Activated CD8-positive, alpha-beta memory T cell treated with anti-CD3 and anti-CD28 coated beads, Interleukin-2, amount 50 U/mL, for 48 hours (primary cell): Measurements from ENCODE around the gene YEATS2.
A peak's percentile ranks its signal among the peaks of the same experiment; 100 is the strongest.
"Not testable (repeated sequence)": the region's sequence is repeated elsewhere in the genome, so short reads cannot be mapped to it uniquely, and the experiment has no call there.

Experiments
- DNase-seq: peaks from one replicate; pipeline ENCODE4 v3.0.0-alpha.2; 2020

YEATS2 gene

DNA sequence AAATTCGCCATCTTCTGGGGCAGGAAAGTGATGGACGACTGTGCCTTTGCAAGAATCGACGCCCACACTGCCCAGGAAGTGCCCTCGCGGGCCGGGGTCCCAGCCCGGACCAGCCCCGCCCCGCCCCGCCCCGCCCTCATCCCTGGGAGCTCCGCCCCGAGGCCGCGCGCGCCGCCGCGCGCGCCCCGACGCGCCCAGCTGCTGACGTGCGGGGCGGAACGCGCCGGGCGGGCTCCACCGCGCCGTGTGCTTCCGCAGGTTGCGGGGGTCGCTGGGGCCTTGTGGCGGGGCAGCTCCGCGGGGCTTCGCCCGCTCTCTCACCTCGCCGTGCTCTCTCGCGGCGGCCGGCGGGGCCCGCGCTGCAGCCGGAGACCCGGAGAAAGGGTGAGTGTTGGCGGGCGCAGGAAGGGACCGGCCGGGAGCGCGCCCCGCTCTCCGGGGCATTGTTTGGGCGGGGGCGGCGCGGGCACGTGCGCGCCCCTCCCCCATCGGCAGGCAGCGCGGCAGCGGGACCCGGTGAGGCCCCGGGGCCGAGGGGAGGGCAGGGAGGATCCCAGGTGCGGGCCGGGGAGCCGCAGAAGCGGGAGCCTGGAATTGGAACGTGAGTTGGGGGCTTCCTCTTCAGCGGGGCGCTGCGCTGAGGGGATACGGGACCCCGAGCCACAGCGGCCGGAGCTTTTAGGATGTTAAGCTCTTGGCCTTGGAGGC is at the start of gene YEATS2:
Gene YEATS2 (plus strand): TSS at position 188 of the 708 bp plus-strand sequence. CDS start 17,366 bp downstream, outside the sequence.
- peak; percentile 88 for DNase-seq

DNA sequence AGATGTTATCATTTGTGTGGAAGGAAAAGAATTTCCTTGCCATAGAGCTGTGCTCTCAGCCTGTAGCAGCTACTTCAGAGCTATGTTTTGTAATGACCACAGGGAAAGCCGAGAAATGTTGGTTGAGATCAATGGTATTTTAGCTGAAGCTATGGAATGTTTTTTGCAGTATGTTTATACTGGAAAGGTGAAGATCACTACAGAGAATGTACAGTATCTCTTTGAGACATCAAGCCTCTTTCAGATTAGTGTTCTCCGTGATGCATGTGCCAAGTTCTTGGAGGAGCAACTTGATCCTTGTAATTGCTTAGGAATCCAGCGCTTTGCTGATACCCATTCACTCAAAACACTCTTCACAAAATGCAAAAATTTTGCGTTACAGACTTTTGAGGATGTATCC is 47.0 kb upstream of the YEATS2 start:
- no peak for DNase-seq

DNA sequence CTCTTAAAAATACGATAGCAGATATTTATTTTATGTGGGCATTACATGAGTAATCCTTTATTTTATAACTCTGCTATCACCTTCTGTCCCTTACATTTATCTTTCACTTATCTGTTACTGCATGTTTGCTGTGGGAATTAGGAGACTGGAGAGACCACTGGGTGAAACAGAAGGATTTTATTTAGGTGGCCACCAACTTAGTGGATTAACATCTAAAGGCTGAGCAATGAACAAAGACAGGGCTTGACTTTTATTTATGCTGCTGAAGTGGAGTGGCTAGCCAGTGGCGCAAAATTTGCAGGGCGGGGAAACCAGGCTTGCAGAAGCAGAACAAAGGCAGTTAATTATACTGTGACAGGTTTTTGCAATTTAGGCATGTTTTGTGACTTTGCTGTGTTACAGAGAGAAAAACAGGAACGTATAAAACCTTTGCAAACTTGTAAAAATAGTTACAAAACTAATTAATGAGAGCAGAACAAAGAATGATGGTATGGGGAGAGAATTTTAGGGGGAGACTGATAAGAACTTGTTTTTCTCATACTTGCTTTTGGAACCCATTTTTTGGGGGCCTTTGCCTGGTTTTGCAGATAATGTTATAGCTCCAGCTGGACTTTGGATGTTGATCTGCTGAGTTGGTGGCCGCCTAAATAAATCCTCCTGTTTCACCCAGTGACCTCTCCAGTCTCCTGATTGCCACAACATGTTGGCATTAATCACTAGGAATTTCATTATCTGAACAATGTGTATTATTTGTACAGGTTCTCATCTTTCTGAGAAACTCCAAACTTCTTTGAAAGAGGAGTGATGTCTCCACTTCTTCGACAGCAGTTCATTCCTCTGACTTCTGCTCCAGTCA is 44.2 kb upstream of the YEATS2 start:
- DNase-seq = no peak

DNA sequence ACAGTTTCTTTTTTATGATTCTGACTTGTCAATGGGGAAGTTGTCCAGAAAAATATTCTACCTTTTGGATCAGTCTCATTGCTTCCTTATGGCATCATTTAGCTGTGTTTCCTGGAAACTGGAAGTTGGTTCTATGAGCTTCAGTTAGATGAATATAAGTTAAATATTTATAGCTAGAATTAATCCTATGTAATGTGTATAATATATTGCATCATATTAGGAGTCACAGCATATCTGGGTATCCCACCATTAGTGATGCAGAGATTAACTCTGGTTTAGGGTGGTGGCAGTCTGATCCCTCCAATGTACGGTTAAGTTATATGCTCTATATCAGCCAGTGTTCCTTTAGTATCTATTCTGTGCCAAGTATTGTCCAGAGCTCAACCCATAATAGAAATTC is 42.9 kb upstream of the YEATS2 start:
- DNase-seq = no peak

GRCh38 chr3:183662099-183662498 is 35.5 kb upstream of the YEATS2 start:
- no peak for DNase-seq

- DNase-seq = no peak
These were observed 32.6 kb upstream of the YEATS2 start for GRCh38 chr3:183664913-183665381.

GRCh38 chr3:183680061-183680460 is 17.5 kb upstream of the YEATS2 start:
- no peak for DNase-seq

GRCh38 chr3:183687705-183688104 is 9.9 kb upstream of the YEATS2 start:
- no peak for DNase-seq

DNA sequence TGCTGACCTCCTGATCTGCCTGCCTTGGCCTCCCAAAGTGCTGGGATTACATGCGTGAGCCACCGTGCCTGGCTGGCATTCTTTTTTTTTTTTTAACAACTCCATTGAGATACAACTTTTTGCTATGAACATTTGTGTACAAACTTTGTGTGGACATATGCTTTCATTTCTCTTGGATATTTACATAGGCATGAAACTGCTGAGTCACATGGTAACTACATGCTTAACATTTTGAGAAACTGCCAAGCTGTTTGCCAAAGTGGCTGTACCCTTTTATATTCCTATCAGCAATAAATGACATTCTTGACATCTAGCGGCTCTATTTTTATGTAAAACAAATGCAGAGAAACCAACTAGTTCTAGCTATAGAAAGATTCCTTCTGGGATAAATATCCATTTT is 8.7 kb upstream of the YEATS2 start:
- DNase-seq = no peak

DNA sequence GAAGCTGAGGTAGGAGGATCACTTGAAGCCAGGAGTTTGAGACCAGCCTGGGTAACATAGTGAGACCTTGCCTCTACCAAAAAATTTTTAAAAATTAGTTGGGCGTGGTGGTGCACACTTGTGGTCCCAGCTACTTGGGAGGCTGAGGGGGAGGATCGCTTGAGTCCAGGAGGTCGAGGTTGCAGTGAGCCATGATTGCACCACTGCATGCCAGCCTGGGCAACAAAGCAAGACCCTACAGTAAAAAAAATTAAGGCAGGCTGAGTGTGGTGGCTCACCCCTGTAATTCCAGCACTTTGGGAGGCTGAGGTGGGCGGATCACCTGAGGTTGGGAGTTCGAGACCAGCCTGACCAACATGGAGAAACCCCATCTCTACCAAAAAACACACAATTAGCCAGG is 8.0 kb upstream of the YEATS2 start:
- not testable (repeated sequence) for DNase-seq

DNA sequence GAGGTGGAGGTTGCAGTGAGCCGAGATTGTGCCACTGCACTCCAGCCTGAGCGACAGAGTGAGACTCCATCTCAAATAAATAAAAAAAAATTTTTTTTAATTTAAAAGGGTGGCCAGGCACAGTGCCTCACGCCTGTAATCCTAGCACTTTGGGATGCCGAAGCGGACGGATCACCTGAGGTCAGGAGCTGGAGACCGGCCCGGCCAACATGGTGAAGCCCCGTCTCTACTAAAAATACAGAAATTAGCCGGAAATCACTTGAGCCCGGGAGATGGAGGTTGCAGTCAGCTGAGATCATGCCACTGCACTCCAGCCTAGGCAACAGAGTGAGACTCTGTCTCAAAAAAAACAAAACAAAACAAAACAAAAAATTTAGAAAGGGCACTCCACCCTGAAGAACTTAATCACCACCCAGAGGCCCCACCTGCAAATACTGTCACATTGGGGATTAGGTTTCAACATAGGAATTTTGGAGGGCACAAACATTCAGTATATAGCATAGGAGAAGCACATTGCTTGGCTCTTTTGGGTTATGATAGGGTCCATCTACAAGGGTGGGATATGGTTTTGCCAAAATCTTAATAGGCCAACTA is 7.1 kb upstream of the YEATS2 start:
- DNase-seq = no peak

DNA sequence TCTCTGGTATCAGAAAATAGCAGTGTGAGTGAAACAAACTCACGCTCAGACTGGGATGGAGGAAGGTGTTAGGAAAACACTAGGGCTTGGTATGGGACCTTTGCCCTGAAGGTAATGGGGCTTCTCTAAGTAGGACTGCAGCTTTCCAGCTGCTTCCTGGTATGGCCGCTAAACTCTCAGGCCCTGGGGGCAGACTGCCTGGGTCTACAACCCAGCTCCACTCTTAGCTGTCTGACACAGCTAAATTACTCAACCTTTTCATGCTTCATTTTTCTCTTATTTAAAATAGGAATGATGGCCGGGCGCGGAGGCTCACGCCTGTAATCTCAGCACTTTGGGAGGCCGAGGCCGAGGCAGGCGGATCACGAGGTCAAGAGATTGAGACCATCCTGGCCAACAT is 5.2 kb upstream of the YEATS2 start:
- no peak for DNase-seq

GRCh38 chr3:183695569-183696364 is 1.8 kb upstream of the YEATS2 start:
- DNase-seq = no peak

GRCh38 chr3:183697123-183697609 is 431 bp upstream of the YEATS2 start:
- DNase-seq = no peak

- DNase-seq = no peak
These were observed 738 bp downstream of the YEATS2 start for GRCh38 chr3:183698318-183698751.

GRCh38 chr3:183698756-183699155 is 1.2 kb downstream of the YEATS2 start:
- DNase-seq = no peak

DNA sequence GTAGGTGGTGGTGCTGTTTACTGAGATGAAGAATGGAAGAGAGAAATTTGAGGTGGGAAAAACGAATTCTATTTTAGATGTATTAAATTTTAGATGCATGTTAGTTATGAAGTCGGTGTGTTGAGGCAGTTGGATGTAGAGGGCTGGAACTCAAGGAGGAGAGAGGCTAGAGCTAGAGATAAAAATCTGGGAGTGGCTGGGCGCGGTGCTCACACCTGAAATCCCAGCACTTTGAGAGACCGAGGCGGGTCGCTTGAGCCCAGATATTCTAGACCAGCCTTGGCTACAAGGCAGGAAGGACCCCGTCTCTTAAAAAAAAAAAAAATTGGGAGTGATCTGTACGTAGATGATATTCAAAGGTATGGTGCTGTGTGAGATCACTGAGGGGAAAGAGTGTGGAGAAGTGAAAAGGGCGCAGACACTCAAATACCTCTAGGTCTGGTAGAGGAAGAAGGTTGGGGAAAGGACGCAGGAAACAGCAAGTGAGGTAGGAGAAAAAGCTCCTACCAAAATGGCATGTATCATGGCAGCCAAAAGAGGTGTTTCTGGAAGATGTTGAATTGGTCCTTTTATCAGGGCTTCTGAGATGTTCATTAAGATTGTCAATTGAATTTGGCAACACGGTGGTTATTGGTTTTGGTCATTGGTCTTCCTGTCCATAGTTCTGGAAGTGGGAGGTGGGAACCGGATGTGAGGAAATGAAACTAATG is 1.8 kb downstream of the YEATS2 start:
- no peak for DNase-seq

- no peak for DNase-seq
These were observed 4.1 kb downstream of the YEATS2 start for GRCh38 chr3:183701744-183702143.

- not testable (repeated sequence) for DNase-seq
These were observed 6.3 kb downstream of the YEATS2 start for GRCh38 chr3:183703892-183704291.

DNA sequence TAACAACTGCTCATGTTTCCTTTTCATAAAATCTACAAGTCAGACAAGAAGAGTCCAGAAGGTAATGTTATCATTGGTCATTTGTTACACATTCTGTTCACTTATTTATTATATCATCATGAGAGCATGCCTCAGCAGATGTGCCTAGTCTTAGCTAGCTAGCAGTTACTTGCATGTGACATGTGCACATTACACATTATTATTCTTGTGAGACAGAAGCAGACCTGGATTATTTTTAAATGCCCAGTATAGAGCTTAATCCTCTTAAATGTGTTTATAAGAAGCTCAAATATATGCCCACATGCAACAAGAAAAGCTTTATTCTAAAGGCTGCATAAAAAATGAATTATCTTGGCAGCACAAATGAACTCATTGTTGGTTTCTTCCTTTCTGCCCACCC is 12.6 kb downstream of the YEATS2 start:
- DNase-seq = no peak

GRCh38 chr3:183711516-183711915 is 13.9 kb downstream of the YEATS2 start:
- no peak for DNase-seq

DNA sequence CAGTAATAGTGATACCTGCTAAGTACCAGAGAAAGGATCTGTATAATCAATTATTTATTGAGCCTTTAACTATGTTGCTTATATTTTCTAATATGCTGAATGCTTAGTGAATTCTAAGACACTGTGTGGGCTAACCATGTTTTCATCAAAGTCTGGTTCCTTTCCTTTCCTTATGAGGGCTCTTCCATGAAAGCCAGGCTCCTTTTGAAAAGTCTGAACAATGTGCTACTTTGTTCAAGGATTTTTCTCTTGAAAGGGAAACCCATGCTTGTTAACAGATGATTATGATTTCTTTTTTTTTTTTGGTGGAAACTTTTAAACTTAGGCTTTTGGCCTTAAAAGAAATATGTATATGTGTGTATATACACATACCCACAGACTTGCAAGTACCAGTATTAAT is 17.0 kb downstream of the YEATS2 start:
- no peak for DNase-seq
